ENCODE results near the gene LENEP.

LENEP gene

GRCh38 chr1:155026154-155026553 is 32.8 kb downstream of the LENEP start:
- DNase-seq (ENCODE audit: low read depth) = no peak

GRCh38 chr1:155026588-155026987 is 33.2 kb downstream of the LENEP start:
- no peak for DNase-seq (ENCODE audit: low read depth)

GRCh38 chr1:155029513-155030242 is 36.3 kb downstream of the LENEP start:
- no peak for DNase-seq (ENCODE audit: low read depth)

GRCh38 chr1:155030243-155030795 is 36.9 kb downstream of the LENEP start:
- DNase-seq (ENCODE audit: low read depth) = no peak

- no peak for DNase-seq (ENCODE audit: low read depth)
Observed at GRCh38 chr1:155030899-155031298, 37.5 kb downstream of the LENEP start.

GRCh38 chr1:155032886-155033285 is 39.5 kb downstream of the LENEP start:
- no peak for DNase-seq (ENCODE audit: low read depth)

GRCh38 chr1:155033524-155033923 is 40.1 kb downstream of the LENEP start, which contains the start of the genes DCST1 and DCST2:
Gene DCST1, plus strand, starts transcription at chr1:155033824. Its CDS starts 213 bp downstream, at chr1:155034037.
Gene DCST2, minus strand, starts transcription at chr1:155033781. Its CDS starts 80 bp downstream, at chr1:155033701.
- DNase-seq (ENCODE audit: low read depth) = no peak

GRCh38 chr1:155034318-155035208 is 41.2 kb downstream of the LENEP start:
- DNase-seq (ENCODE audit: low read depth) = no peak

- DNase-seq (ENCODE audit: low read depth) = no peak
Observed at GRCh38 chr1:155035936-155036335, 42.5 kb downstream of the LENEP start.

GRCh38 chr1:155037043-155037442 is 43.7 kb downstream of the LENEP start:
- DNase-seq (ENCODE audit: low read depth) = no peak

GRCh38 chr1:155037851-155038441 is 44.6 kb downstream of the LENEP start:
- no peak for DNase-seq (ENCODE audit: low read depth)

- DNase-seq (ENCODE audit: low read depth) = no peak
Observed at GRCh38 chr1:155038602-155039307, 45.4 kb downstream of the LENEP start.

- no peak for DNase-seq (ENCODE audit: low read depth)
Observed at GRCh38 chr1:155039308-155039669, 45.9 kb downstream of the LENEP start.

GRCh38 chr1:155040358-155041093 is 47.1 kb downstream of the LENEP start:
- DNase-seq (ENCODE audit: low read depth) = no peak

- no peak for DNase-seq (ENCODE audit: low read depth)
Observed at GRCh38 chr1:155042789-155043188, 49.4 kb downstream of the LENEP start.

- DNase-seq (ENCODE audit: low read depth) = no peak
Observed at GRCh38 chr1:155043301-155043702, 49.9 kb downstream of the LENEP start.

GRCh38 chr1:155043793-155044192 is 50.4 kb downstream of the LENEP start:
- DNase-seq (ENCODE audit: low read depth) = no peak

Data from T follicular helper cell (primary cell).